Testis (tissue), 3 donors: Measurements from ENCODE around the gene PDAP1. TPM values are rescaled to one million over a fixed set of nuclear protein-coding genes. Genes with fewer than 3 reads are reported as not detected.
A peak's percentile ranks its signal among the peaks of the same experiment; 100 is the strongest.

Experiments
- DNase-seq: peaks from one replicate; pipeline ENCODE4 v3.0.0-alpha.2; 2019
- H3K27ac ChIP-seq, 2 donors: fragments of 200-600 bp; sonication (generic); one replicate each; pipeline ENCODE4 v1.5.1; 2019
- H3K27me3 ChIP-seq: fragments of 200-600 bp; sonication (generic); one replicate; pipeline ENCODE4 v1.5.1; 2019
- H3K36me3 ChIP-seq: fragments of 200-600 bp; sonication (generic); one replicate; pipeline ENCODE4 v1.5.1; 2017; ENCODE audit warnings: low read depth; ENCODE audit errors: missing control alignments
- H3K4me1 ChIP-seq: fragments of 200-600 bp; sonication (generic); one replicate; pipeline ENCODE4 v1.5.1; 2019
- H3K4me3 ChIP-seq, 2 donors: fragments of 200-600 bp; sonication (generic); one replicate each; pipeline ENCODE4 v1.5.1; 2017 to 2019
- H3K9me3 ChIP-seq: fragments of 200-600 bp; sonication (generic); one replicate; pipeline ENCODE4 v1.5.1; 2017
- CTCF ChIP-seq, 3 experiments: fragments of 450-650 bp in 2 of 3; fragments of 200-600 bp in 1 of 3; sonication (generic) in 1 of 3; IDR thresholded peaks; one replicate each; pipeline ENCODE4 v1.5.1; 2016 to 2019; ENCODE audit warnings: antibody characterized with exemption in 3 of 3, mild to moderate bottlenecking in 2 of 3, moderate library complexity in 1 of 3
- POLR2A ChIP-seq: fragments of 450-650 bp; IDR thresholded peaks from one replicate; pipeline ENCODE4 v1.6.1; 2017; ENCODE audit warnings: antibody characterized with exemption, mild to moderate bottlenecking, moderate library complexity
- WGBS, 2 donors: methylation state at CpG; one replicate each; pipeline ENCODE4 v1.1.5; 2018; 5-methylcytosine and 5-hydroxymethylcytosine counted together
- intact Hi-C: fragments of 100-400 bp; cut with DNase I; formaldehyde crosslinking; loops from one replicate; pipeline ENCODE4 v1.15.1; 2023; ENCODE audit warnings: low total_unique reads
- polyA plus RNA-seq: library from polyadenylated mRNA; stranded (reverse); fragments of 350-450 nt; fragmentation: Illumina TruSeq; extraction: RNeasy Lipid Tissue Mini Kit (QIAGEN cat#74804); gene quantifications from one replicate; pipeline ENCODE4 v1.2.3, GENCODE V29; 2014; ENCODE audit warnings: low read depth, low replicate concordance; ENCODE audit not compliant: insufficient read depth
- total RNA-seq, 2 donors: library from RNA; depleted of rRNA; stranded (reverse); fragments of >200 nt; gene quantifications; one replicate each; pipeline ENCODE4 v1.2.3, GENCODE V29; 2016

PDAP1 gene
- total and polyA plus RNA-seq, 3 donors from 2014 or later = 50.5 to 126 (median 74.0) TPM

GRCh38 chr7:99366646-99367045, 41.8 kb downstream of the PDAP1 start:
- intact Hi-C loops = no loop called here
- H3K4me3 ChIP-seq = no peak overlapping the region
- H3K9me3 ChIP-seq = no peaks in the 10 kb centered on the region
- WGBS, 2 donors = 82 to 86% methylated on average over 10 to 11 of the region's 11 CpGs
- no peak overlapping the region for H3K27ac ChIP-seq
- DNase-seq = no peak
- no peaks in the 10 kb centered on the region for H3K27me3 ChIP-seq
- no peaks in the 10 kb centered on the region for H3K36me3 ChIP-seq
- TF ChIP-seq CTCF (IDR thresholded peaks at IDR 0.05) (no peak), POLR2A (no peak)
- H3K4me1 ChIP-seq = peaks cover 6% of the 10 kb centered on the region

GRCh38 chr7:99365318-99366141, 42.9 kb downstream of the PDAP1 start:
- H3K4me1 ChIP-seq = peaks cover 6% of the 10 kb centered on the region
- DNase-seq = peak; percentile 54
- H3K4me3 ChIP-seq = no peak overlapping the region
- no peaks in the 10 kb centered on the region for H3K36me3 ChIP-seq
- H3K27me3 ChIP-seq = no peaks in the 10 kb centered on the region
- TF ChIP-seq POLR2A = no peak
- TF ChIP-seq CTCF (IDR thresholded peaks at IDR 0.05) = peak in 1 of 3 experiments; percentile 55
- intact Hi-C loops = no loop called here
- no peak overlapping the region for H3K27ac ChIP-seq
- 85% methylated on average over 17 of the region's 17 CpGs for WGBS, 2 donors
- H3K9me3 ChIP-seq = no peaks in the 10 kb centered on the region

GRCh38 chr7:99363286-99363685, 45.1 kb downstream of the PDAP1 start:
- no peak overlapping the region for H3K4me3 ChIP-seq
- WGBS, 2 donors = 95 to 96% methylated on average over 5 of the region's 5 CpGs
- no peak overlapping the region for H3K27ac ChIP-seq
- peaks cover 4% of the 10 kb centered on the region for H3K4me1 ChIP-seq
- intact Hi-C loops = no loop called here
- no peak for TF ChIP-seq CTCF (IDR thresholded peaks at IDR 0.05)
- TF ChIP-seq POLR2A = no peak
- no peak for DNase-seq
- H3K9me3 ChIP-seq = no peaks in the 10 kb centered on the region
- H3K27me3 ChIP-seq = no peaks in the 10 kb centered on the region
- H3K36me3 ChIP-seq = no peaks in the 10 kb centered on the region

- Histone ChIP-seq H3K27me3 (no peaks in the 10 kb centered on the region), H3K27ac (no peak overlapping the region), H3K36me3 (no peaks in the 10 kb centered on the region), H3K4me1 (peaks cover 4% of the 10 kb centered on the region), H3K4me3 (no peak overlapping the region), H3K9me3 (no peaks in the 10 kb centered on the region)
- WGBS, 2 donors = 76 to 86% methylated on average over 3 of the region's 3 CpGs
- intact Hi-C loops = no loop called here
- DNase-seq = no peak
- TF ChIP-seq CTCF (IDR thresholded peaks at IDR 0.05) (no peak), POLR2A (no peak)
Observed at GRCh38 chr7:99362801-99363200, 45.6 kb downstream of the PDAP1 start.
